ENCODE data around the gene CCIN. TPM values are rescaled to one million over a fixed set of nuclear protein-coding genes. Genes with fewer than 3 reads are reported as not detected.

The CCIN gene
- total RNA-seq, 2 donors from 2014 or later = 0.18 to 0.35 TPM

DNA sequence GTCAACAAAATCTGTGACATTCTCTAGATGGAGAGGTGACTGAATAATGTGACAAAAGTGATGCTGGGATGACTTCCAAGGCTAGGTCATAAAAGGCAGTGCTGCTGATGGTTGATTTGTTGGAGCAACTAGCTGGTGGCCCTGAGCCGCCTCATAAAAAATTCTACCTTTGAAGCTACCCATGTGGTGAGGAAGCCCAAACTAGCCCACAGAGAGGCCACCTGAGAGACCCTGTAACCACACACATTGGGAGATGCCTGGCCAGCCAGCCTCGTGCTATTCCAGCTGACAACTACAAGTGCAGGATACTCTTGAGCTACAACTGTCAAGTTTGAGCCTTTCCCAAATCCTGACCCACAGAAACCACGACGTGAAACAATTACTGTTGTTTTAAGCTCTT lies 44.2 kb downstream of the CCIN start:
- WGBS, 2 experiments (ENCODE audit: insufficient coverage in 1 of 2, insufficient read length in 1 of 2) = 93 to 94% methylated on average over 4 of the region's 4 CpGs
- Mint-ChIP-seq H3K9me3 (no peaks in the 10 kb centered on the region), H3K36me3 (ENCODE audit: low read depth) (peaks cover 65% of the 10 kb centered on the region), H3K4me3 (no peak overlapping the region), H3K27ac (peak overlapping the region; percentile 0), H3K4me1 (peaks cover 22% of the 10 kb centered on the region), H3K27me3 (ENCODE audit: insufficient read depth) (no peaks in the 10 kb centered on the region)
- TF ChIP-seq, protein P1, sequence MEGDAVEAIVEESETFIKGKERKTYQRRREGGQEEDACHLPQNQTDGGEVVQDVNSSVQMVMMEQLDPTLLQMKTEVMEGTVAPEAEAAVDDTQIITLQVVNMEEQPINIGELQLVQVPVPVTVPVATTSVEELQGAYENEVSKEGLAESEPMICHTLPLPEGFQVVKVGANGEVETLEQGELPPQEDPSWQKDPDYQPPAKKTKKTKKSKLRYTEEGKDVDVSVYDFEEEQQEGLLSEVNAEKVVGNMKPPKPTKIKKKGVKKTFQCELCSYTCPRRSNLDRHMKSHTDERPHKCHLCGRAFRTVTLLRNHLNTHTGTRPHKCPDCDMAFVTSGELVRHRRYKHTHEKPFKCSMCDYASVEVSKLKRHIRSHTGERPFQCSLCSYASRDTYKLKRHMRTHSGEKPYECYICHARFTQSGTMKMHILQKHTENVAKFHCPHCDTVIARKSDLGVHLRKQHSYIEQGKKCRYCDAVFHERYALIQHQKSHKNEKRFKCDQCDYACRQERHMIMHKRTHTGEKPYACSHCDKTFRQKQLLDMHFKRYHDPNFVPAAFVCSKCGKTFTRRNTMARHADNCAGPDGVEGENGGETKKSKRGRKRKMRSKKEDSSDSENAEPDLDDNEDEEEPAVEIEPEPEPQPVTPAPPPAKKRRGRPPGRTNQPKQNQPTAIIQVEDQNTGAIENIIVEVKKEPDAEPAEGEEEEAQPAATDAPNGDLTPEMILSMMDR (conservative IDR thresholded peaks at IDR 0.05) = no peak
- Histone ChIP-seq H3K4me3 (ENCODE audit: low read length) (no peak overlapping the region), H3K4me1 (ENCODE audit: control insufficient read depth, insufficient read depth, low read length) (peaks cover 13% of the 10 kb centered on the region), H3K9ac (ENCODE audit: extremely low read depth, low read length, poor library complexity, severe bottlenecking) (no peak overlapping the region), H3K27ac (ENCODE audit: low read depth, low read length) (no peak overlapping the region), H3K9me3 (ENCODE audit: control insufficient read depth, low read length) (no peaks in the 10 kb centered on the region), H3K36me3 (ENCODE audit: control insufficient read depth, insufficient read depth, low read length) (peaks cover 80% of the 10 kb centered on the region), H3K27me3 (ENCODE audit: control insufficient read depth, insufficient read depth, low read length, poor library complexity, severe bottlenecking) (no peaks in the 10 kb centered on the region)
- no peak for DNase-seq

DNA sequence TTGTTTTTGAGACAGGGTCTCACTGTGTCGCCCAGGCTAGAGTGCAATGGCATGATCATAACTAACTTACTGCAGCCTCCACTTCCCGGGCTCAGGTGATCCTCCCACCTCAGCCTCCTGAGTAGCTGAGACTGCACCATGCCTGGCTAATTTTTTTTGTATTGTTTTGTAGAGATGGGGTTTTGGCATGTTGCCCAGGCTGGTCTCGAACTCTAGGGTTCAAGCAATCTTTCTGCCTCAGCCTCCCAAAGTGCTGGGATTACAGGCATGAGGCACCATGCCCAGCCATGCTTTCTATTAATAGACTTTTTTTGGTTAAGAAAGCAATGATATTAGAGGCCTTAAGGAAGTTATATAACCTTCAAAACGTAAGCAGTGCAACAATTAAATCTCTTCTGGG lies 44.8 kb downstream of the CCIN start:
- Histone ChIP-seq H3K27me3 (ENCODE audit: control insufficient read depth, insufficient read depth, low read length, poor library complexity, severe bottlenecking) (no peaks in the 10 kb centered on the region), H3K36me3 (ENCODE audit: control insufficient read depth, insufficient read depth, low read length) (peaks cover 80% of the 10 kb centered on the region), H3K27ac (ENCODE audit: low read depth, low read length) (no peak overlapping the region), H3K4me1 (ENCODE audit: control insufficient read depth, insufficient read depth, low read length) (peaks cover 13% of the 10 kb centered on the region), H3K9ac (ENCODE audit: extremely low read depth, low read length, poor library complexity, severe bottlenecking) (no peak overlapping the region), H3K9me3 (ENCODE audit: control insufficient read depth, low read length) (no peaks in the 10 kb centered on the region), H3K4me3 (ENCODE audit: low read length) (no peak overlapping the region)
- H3K4me1 Mint-ChIP-seq = peaks cover 22% of the 10 kb centered on the region
- WGBS, 2 experiments (ENCODE audit: insufficient coverage in 1 of 2, insufficient read length in 1 of 2) = 92 to 96% methylated on average over 2 to 4 of the region's 4 CpGs
- H3K36me3 Mint-ChIP-seq (ENCODE audit: low read depth) = peaks cover 62% of the 10 kb centered on the region
- H3K27me3 Mint-ChIP-seq (ENCODE audit: insufficient read depth) = no peaks in the 10 kb centered on the region
- TF ChIP-seq, protein P1 (conservative IDR thresholded peaks at IDR 0.05) = no peak
- no peak overlapping the region for H3K4me3 Mint-ChIP-seq
- no peak for DNase-seq
- no peaks in the 10 kb centered on the region for H3K9me3 Mint-ChIP-seq
- no peak overlapping the region for H3K27ac Mint-ChIP-seq

DNA sequence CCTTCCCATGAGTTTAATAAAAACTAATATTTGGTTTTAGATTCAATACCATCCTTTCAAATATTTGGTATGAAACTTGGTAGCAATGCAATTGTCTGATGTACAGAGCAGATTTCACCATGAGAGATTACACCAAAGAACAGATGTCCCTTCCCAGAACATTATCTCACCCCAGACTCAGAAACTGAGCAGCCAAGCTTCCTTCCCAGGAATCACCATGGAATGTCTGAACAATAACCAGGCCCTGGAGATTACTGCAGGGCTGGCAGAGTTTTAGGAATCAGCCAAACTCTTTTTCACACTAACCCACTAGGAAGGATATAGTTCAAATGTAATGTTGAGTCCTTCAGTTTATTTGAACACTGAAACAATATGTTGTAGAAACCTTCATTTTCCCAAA lies 45.4 kb downstream of the CCIN start:
- H3K27me3 Mint-ChIP-seq (ENCODE audit: insufficient read depth) = no peaks in the 10 kb centered on the region
- Histone ChIP-seq H3K4me3 (ENCODE audit: low read length) (no peak overlapping the region), H3K9me3 (ENCODE audit: control insufficient read depth, low read length) (no peaks in the 10 kb centered on the region), H3K36me3 (ENCODE audit: control insufficient read depth, insufficient read depth, low read length) (peaks cover 80% of the 10 kb centered on the region), H3K27me3 (ENCODE audit: control insufficient read depth, insufficient read depth, low read length, poor library complexity, severe bottlenecking) (no peaks in the 10 kb centered on the region), H3K4me1 (ENCODE audit: control insufficient read depth, insufficient read depth, low read length) (peaks cover 13% of the 10 kb centered on the region), H3K27ac (ENCODE audit: low read depth, low read length) (peak overlapping the region; percentile 24), H3K9ac (ENCODE audit: extremely low read depth, low read length, poor library complexity, severe bottlenecking) (no peak overlapping the region)
- H3K27ac Mint-ChIP-seq = no peak overlapping the region
- no peak overlapping the region for H3K4me3 Mint-ChIP-seq
- DNase-seq = no peak
- peaks cover 22% of the 10 kb centered on the region for H3K4me1 Mint-ChIP-seq
- H3K9me3 Mint-ChIP-seq = no peaks in the 10 kb centered on the region
- peaks cover 62% of the 10 kb centered on the region for H3K36me3 Mint-ChIP-seq (ENCODE audit: low read depth)
- TF ChIP-seq, protein P1 (conservative IDR thresholded peaks at IDR 0.05) = no peak

Data from endodermal cell (in vitro differentiated cells).